HepG2 (cell line): ENCODE measurements around the gene NAGA. TPM values are rescaled to one million over a fixed set of nuclear protein-coding genes. Genes with fewer than 3 reads are reported as not detected.

Experiments used
- CHD2 ChIP-seq: IDR thresholded peaks from 2 replicates; pipeline ENCODE4 v1.6.1; 2011; ENCODE audit warnings: low read depth, low read length, improper control_type of control experiment
- ELF3 ChIP-seq: IDR thresholded peaks from 2 replicates; pipeline ENCODE4 v1.6.1; 2016; ENCODE audit warnings: missing genetic modification reagents, missing compliant biosample characterization
- KAT8 ChIP-seq: IDR thresholded peaks from 2 replicates; pipeline ENCODE4 v1.6.1; 2016; ENCODE audit warnings: missing genetic modification reagents, missing compliant biosample characterization
- KDM2A ChIP-seq: sonication (generic); formaldehyde crosslinking; IDR thresholded peaks from 2 replicates; pipeline ENCODE4 v1.4.0; 2020; ENCODE audit warnings: low read depth, missing genetic modification reagents, borderline replicate concordance
- KDM6A ChIP-seq: IDR thresholded peaks from 2 replicates; pipeline ENCODE4 v1.6.1; 2016; ENCODE audit warnings: low read depth
- MBNL3 ChIP-seq: fragments of 250-450 bp; sonication (Bioruptor Pico); conservative IDR thresholded peaks from 2 replicates; pipeline ENCODE4 v1.8.0; 2022; ENCODE audit warnings: mild to moderate bottlenecking, inconsistent platforms
- NFKBIZ ChIP-seq: IDR thresholded peaks from 2 replicates; pipeline ENCODE4 v1.6.1; 2018; ENCODE audit warnings: missing genetic modification reagents, missing compliant biosample characterization
- PRPF4 ChIP-seq: fragments of 200-400 bp; formaldehyde crosslinking; IDR thresholded peaks from 2 replicates; pipeline ENCODE4 v1.6.1; 2016; ENCODE audit warnings: low read length, low read depth; ENCODE audit not compliant: poor library complexity, severe bottlenecking
- RBM39 ChIP-seq: fragments of 200-400 bp; formaldehyde crosslinking; IDR thresholded peaks from one replicate; pipeline ENCODE4 v1.6.1; 2018; ENCODE audit warnings: antibody characterized with exemption, mild to moderate bottlenecking, low read depth, low read length; ENCODE audit not compliant: poor library complexity, severe bottlenecking
- SMARCC2 ChIP-seq: fragments of 450-650 bp; IDR thresholded peaks from 2 replicates; pipeline ENCODE4 v1.6.1; 2017; ENCODE audit warnings: antibody characterized with exemption, mild to moderate bottlenecking
- THAP11 ChIP-seq: IDR thresholded peaks from 2 replicates; pipeline ENCODE4 v1.6.1; 2016; ENCODE audit warnings: missing biosample characterization, missing genetic modification reagents
- ZEB1 ChIP-seq: IDR thresholded peaks from 2 replicates; pipeline ENCODE4 v1.6.1; 2012; ENCODE audit warnings: mild to moderate bottlenecking, low read depth, inconsistent platforms; ENCODE audit not compliant: insufficient replicate concordance
- ZMYM2 ChIP-seq: sonication (generic); formaldehyde crosslinking; IDR thresholded peaks from 2 replicates; pipeline ENCODE4 v1.8.0; 2022; ENCODE audit warnings: mild to moderate bottlenecking, missing genetic modification reagents
- ZNF280B ChIP-seq: sonication (generic); formaldehyde crosslinking; IDR thresholded peaks from 2 replicates; pipeline ENCODE4 v1.5.0; 2020; ENCODE audit warnings: missing genetic modification reagents, mild to moderate bottlenecking, borderline replicate concordance
- ZNF34 ChIP-seq: sonication (generic); formaldehyde crosslinking; IDR thresholded peaks from 2 replicates; pipeline ENCODE4 v1.4.0; 2020; ENCODE audit warnings: mild to moderate bottlenecking, missing genetic modification reagents, borderline replicate concordance
- ZNF543 ChIP-seq: sonication (generic); formaldehyde crosslinking; IDR thresholded peaks from 2 replicates; pipeline ENCODE4 v1.4.0; 2020; ENCODE audit warnings: mild to moderate bottlenecking, missing genetic modification reagents
- ZNF703 ChIP-seq: sonication (generic); formaldehyde crosslinking; IDR thresholded peaks from 2 replicates; pipeline ENCODE4 v1.5.1; 2020; ENCODE audit warnings: missing genetic modification reagents, mild to moderate bottlenecking, moderate library complexity, borderline replicate concordance
- ZNF747 ChIP-seq: sonication (generic); formaldehyde crosslinking; IDR thresholded peaks from 2 replicates; pipeline ENCODE4 v1.8.1; 2023; ENCODE audit warnings: missing genetic modification reagents, mild to moderate bottlenecking, borderline replicate concordance
- ZNF75D ChIP-seq: sonication (generic); formaldehyde crosslinking; IDR thresholded peaks from 2 replicates; pipeline ENCODE4 v1.8.1; 2023; ENCODE audit warnings: missing genetic modification reagents, mild to moderate bottlenecking, borderline replicate concordance
- ZNF878 ChIP-seq: sonication (generic); formaldehyde crosslinking; IDR thresholded peaks from 2 replicates; pipeline ENCODE4 v1.8.1; 2023; ENCODE audit warnings: mild to moderate bottlenecking, missing genetic modification reagents, moderate library complexity
- polyA plus RNA-seq, 8 experiments: library from polyadenylated mRNA; depleted of rRNA in 3 of 8; stranded (reverse) in 7 of 8; unstranded in 1 of 8; fragments of >200 nt; fragmentation: Illumina TruSeq in 4 of 8; extraction: Trizol in 4 of 8; gene quantifications; 2 replicates each; pipeline versions ENCODE4 v1.2.1 to v1.2.3, GENCODE V29; 2011 to 2016; ENCODE audit warnings: low read depth in 4 of 8, missing spikeins in 1 of 8, mixed read lengths in 1 of 8; ENCODE audit not compliant: insufficient read depth in 1 of 8
- total RNA-seq, 5 experiments: library from RNA; depleted of rRNA; stranded (reverse); fragments of >200 nt; fragmentation: Illumina TruSeq; extraction: Trizol; gene quantifications; 2 replicates each; pipeline ENCODE4 v1.2.3, GENCODE V29; 2016; ENCODE audit warnings: low read depth in 1 of 5
- TF ChIP-seq, protein P1 (sequence below): sonication (generic); formaldehyde crosslinking; IDR thresholded peaks from 2 replicates; pipeline ENCODE4; 2020; ENCODE audit warnings: missing genetic modification reagents, mild to moderate bottlenecking, borderline replicate concordance
- TF ChIP-seq, protein P2 (sequence below): IDR thresholded peaks from 2 replicates; pipeline ENCODE4 v1.6.1; 2016; ENCODE audit warnings: missing biosample characterization, missing genetic modification reagents, low read depth

Gene NAGA
- total and polyA plus RNA-seq, 2 of the 13 experiments (the other 11 are each of a cell fraction or from before 2014, with no cell fraction given): 15.1 to 23.4 TPM

- TF ChIP-seq, protein P1, sequence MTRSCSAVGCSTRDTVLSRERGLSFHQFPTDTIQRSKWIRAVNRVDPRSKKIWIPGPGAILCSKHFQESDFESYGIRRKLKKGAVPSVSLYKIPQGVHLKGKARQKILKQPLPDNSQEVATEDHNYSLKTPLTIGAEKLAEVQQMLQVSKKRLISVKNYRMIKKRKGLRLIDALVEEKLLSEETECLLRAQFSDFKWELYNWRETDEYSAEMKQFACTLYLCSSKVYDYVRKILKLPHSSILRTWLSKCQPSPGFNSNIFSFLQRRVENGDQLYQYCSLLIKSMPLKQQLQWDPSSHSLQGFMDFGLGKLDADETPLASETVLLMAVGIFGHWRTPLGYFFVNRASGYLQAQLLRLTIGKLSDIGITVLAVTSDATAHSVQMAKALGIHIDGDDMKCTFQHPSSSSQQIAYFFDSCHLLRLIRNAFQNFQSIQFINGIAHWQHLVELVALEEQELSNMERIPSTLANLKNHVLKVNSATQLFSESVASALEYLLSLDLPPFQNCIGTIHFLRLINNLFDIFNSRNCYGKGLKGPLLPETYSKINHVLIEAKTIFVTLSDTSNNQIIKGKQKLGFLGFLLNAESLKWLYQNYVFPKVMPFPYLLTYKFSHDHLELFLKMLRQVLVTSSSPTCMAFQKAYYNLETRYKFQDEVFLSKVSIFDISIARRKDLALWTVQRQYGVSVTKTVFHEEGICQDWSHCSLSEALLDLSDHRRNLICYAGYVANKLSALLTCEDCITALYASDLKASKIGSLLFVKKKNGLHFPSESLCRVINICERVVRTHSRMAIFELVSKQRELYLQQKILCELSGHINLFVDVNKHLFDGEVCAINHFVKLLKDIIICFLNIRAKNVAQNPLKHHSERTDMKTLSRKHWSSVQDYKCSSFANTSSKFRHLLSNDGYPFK: peak; percentile 85
- TF ChIP-seq ZNF75D (no peak), KDM6A (CRISPR knock-in tag) (no peak), ZNF280B (CRISPR knock-in tag) (peak; percentile 90), ZNF34 (no peak), MBNL3 (no peak), ZEB1 (no peak), KAT8 (CRISPR knock-in tag) (peak; percentile 83), NFKBIZ (CRISPR knock-in tag) (no peak), SMARCC2 (no peak), ZMYM2 (CRISPR knock-in tag) (peak; percentile 67; the same call in 1 of the 2 replicates), CHD2 (no peak), ZNF703 (no peak), PRPF4 (no peak), KDM2A (CRISPR knock-in tag) (peak; percentile 74; the same call in 1 of the 2 replicates), THAP11 (CRISPR knock-in tag) (peak; percentile 83), ELF3 (CRISPR knock-in tag) (no peak; the same call in 1 of the 2 replicates), ZNF747 (CRISPR knock-in tag) (0 out of 2 replicates have a peak, but pooled peaks have one; percentile 59), RBM39 (peak; percentile 59), ZNF878 (0 out of 2 replicates have a peak, but pooled peaks have one; percentile 42), ZNF543 (peak; percentile 89)
- TF ChIP-seq, protein P2, sequence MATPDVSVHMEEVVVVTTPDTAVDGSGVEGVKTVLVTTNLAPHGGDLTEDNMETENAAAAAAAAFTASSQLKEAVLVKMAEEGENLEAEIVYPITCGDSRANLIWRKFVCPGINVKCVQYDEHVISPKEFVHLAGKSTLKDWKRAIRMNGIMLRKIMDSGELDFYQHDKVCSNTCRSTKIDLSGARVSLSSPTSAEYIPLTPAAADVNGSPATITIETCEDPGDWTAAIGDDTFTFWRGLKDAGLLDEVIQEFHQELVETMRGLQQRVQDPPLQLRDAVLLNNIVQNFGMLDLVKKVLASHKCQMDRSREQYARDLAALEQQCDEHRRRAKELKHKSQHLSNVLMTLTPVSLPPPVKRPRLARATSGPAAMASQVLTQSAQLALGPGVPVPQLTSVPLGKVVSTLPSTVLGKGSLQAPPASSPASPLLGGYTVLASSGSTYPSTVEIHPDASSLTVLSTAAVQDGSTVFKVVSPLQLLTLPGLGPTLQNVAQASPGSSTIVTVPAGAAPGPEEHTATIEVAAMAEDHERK (CRISPR knock-in tag): no peak
Observed at GRCh38 chr22:42070517-42071422, at the start of gene NAGA (continued).
